ENCODE data around the gene EID2B.

GRCh38 chr19:39553082-39553652, 20.5 kb upstream of the EID2B start:
- TF ChIP-seq POLR2A (IDR thresholded peaks at IDR 0.05) (no peak), POLR2AphosphoS5 (IDR thresholded peaks at IDR 0.05) (no peak)
- TF ChIP-seq, protein P1, sequence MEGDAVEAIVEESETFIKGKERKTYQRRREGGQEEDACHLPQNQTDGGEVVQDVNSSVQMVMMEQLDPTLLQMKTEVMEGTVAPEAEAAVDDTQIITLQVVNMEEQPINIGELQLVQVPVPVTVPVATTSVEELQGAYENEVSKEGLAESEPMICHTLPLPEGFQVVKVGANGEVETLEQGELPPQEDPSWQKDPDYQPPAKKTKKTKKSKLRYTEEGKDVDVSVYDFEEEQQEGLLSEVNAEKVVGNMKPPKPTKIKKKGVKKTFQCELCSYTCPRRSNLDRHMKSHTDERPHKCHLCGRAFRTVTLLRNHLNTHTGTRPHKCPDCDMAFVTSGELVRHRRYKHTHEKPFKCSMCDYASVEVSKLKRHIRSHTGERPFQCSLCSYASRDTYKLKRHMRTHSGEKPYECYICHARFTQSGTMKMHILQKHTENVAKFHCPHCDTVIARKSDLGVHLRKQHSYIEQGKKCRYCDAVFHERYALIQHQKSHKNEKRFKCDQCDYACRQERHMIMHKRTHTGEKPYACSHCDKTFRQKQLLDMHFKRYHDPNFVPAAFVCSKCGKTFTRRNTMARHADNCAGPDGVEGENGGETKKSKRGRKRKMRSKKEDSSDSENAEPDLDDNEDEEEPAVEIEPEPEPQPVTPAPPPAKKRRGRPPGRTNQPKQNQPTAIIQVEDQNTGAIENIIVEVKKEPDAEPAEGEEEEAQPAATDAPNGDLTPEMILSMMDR (IDR thresholded peaks at IDR 0.05 in 8 of 11, conservative IDR thresholded peaks at IDR 0.05 in 3 of 11), result no peak

All from spleen (tissue), 7 donors.